Coronary artery (tissue), 2 donors: ENCODE results near the gene LIN28B.

ENCODE experiments used
- DNase-seq: peaks from one replicate; pipeline ENCODE4 v3.0.0-alpha.2; 2017; ENCODE audit warnings: low spot score
- H3K27ac ChIP-seq, 2 donors: fragments of 200-600 bp; sonication (generic); one replicate each; pipeline ENCODE4 v1.5.1; 2016 to 2019
- H3K4me3 ChIP-seq: fragments of 200-600 bp; sonication (generic); 2 replicates; pipeline ENCODE4 v1.5.1; 2016; ENCODE audit warnings: mild to moderate bottlenecking, moderate library complexity
- TF ChIP-seq, protein P1 (sequence below): fragments of 200-600 bp; sonication (generic); IDR thresholded peaks from one replicate; pipeline ENCODE4 v1.5.1; 2019; ENCODE audit warnings: antibody characterized with exemption

Gene LIN28B

GRCh38 chr6:104957301-104958177 lies 632 bp downstream of the LIN28B start:
- no peak for DNase-seq
- Histone ChIP-seq H3K27ac (no peak overlapping the region), H3K4me3 (peak overlapping the region; percentile 4)
- TF ChIP-seq, protein P1, sequence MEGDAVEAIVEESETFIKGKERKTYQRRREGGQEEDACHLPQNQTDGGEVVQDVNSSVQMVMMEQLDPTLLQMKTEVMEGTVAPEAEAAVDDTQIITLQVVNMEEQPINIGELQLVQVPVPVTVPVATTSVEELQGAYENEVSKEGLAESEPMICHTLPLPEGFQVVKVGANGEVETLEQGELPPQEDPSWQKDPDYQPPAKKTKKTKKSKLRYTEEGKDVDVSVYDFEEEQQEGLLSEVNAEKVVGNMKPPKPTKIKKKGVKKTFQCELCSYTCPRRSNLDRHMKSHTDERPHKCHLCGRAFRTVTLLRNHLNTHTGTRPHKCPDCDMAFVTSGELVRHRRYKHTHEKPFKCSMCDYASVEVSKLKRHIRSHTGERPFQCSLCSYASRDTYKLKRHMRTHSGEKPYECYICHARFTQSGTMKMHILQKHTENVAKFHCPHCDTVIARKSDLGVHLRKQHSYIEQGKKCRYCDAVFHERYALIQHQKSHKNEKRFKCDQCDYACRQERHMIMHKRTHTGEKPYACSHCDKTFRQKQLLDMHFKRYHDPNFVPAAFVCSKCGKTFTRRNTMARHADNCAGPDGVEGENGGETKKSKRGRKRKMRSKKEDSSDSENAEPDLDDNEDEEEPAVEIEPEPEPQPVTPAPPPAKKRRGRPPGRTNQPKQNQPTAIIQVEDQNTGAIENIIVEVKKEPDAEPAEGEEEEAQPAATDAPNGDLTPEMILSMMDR = no peak

DNA sequence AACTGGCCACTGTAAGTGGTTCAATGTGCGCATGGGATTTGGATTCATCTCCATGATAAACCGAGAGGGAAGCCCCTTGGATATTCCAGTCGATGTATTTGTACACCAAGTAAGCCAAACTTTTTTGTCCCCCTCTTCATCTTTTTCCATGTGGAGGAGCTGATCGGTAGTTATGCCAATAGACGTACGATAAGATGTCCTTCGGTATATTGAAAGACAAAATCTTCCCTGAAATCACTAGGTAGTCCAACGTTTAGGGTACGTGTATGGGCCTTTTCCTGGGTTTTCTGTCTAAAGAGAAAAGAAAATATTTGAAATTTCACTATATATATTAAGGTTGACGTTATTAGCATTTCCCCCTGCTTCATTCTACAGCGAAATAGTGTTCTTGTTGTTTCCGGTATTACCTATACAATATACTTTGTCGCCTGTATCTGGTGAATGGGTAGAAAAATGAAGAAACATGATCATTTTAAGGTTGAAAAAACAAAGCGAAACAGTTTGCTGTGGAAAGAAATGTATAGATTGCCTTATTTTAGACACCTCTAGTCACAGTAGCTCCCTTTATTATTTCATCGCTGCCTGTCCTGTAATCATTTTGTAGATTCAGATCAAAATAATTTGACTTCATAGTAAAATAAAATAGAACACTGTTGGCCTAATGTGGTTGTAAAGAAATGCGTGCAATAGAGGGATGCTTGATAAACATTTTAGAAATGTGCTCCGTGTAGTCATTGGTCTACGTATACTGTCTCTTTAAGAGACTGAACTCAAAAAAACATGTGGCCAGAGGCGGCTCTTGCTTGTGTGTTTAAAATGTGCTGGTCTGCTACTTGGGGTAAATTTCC lies 1.5 kb downstream of the LIN28B start:
- H3K27ac ChIP-seq = no peak overlapping the region
- TF ChIP-seq, protein P1 = no peak
- no peak overlapping the region for H3K4me3 ChIP-seq
- no peak for DNase-seq

DNA sequence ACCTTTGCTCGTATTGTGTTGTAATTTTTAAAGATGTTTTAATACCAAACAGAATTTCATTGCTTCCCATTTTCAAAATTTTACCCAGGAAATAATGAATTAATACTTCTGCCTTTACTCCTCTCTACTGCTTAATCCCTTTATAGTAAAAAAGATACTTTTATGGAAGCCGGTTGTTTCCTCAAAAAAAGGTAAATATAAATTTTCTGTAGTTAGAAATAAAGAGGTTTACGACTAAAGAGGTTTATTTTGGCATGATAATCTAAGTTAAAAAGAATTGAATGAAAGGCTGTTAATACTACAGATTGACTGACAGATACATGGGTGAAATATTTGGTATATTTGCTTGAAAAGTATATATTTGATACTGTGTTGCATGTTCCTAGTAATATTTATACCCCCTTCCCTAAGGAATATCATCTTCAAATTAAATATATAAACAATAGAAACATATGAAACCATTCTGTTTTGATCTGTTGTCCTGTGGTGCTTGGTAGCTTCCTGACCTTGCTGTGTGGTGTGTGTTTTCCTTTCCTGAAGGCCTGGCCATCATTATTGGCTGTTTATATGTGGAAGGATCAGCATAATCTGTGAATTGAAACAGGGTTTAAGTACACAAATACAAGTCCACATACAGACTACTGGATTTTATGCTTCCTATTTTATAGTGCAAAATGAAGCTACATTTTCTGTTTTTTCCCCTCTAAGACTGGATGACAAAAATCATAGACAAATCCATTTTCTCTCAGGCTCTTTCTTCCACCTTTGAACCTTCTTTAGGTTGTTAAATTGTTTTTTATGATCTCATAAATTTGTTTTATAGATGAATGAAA lies 2.3 kb downstream of the LIN28B start:
- no peak overlapping the region for H3K4me3 ChIP-seq
- no peak overlapping the region for H3K27ac ChIP-seq
- no peak for DNase-seq
- TF ChIP-seq, protein P1 = no peak

DNA sequence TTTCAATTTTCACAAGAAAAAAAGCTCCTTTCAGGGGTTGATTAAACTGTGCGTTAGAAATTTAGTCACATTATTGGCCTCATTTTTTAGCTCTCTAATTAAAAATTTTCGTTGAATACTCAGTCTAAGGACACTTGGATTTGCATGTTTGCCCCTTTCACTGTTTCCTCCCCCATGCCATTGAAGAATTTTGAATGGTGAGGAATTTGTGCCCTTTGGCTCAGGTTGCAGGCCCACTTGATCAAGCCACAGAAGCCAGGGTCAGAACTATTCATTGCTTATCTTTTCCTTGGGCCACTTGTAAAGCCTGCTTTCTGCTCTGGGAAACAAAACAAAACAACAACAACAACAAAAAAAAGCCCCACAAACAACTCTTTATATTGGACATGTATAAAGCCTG lies 12.2 kb downstream of the LIN28B start:
- TF ChIP-seq, protein P1 = no peak
- DNase-seq = no peak
- Histone ChIP-seq H3K27ac (no peak overlapping the region), H3K4me3 (no peak overlapping the region)

- H3K27ac ChIP-seq = no peak overlapping the region
- no peak for DNase-seq
- H3K4me3 ChIP-seq = no peak overlapping the region
- TF ChIP-seq, protein P1 = no peak
Observed at GRCh38 chr6:104969785-104970581, 13.1 kb downstream of the LIN28B start.

DNA sequence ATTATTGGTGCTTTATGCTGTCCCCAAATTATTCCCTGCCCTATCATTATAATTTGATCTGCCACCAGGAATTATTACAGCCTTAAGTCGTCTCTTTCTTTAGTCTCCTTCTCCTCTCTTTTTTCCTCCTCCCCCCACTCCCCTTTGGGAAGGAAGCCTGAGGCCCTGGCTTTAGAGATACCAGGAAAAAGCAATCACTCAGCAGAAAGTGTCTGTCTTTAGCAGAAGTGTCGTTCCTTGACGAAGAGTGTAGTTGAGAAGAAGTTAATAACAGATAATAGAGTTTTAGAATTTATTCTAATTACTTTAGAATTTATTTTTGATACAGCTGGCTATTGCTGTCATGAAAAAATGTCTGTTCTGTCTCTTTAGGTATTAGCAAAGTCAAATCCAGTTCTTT lies 16.5 kb downstream of the LIN28B start:
- H3K27ac ChIP-seq = no peak overlapping the region
- TF ChIP-seq, protein P1 = no peak
- DNase-seq = no peak
- no peak overlapping the region for H3K4me3 ChIP-seq
